A549 treated with CpdA at 1 μM for 4 hours (cell line): ENCODE data around the gene ERICH4. TPM values are rescaled to one million over a fixed set of nuclear protein-coding genes. Genes with fewer than 3 reads are reported as not detected.

Experiments used
- total RNA-seq: library from RNA; stranded (reverse); fragments of 200-300 nt; extraction: Qiagen RNA extraction; gene quantifications from 5 replicates; pipeline ENCODE4 v1.2.3, GENCODE V29; 2022; ENCODE audit warnings: low read depth

ERICH4 gene, protein sequence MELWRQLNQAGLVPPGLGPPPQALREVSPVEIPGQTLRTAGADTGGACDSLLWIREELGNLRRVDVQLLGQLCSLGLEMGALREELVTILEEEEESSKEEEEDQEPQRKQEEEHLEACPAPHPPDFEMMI
- total RNA-seq, result not detected in 5 replicates

DNA sequence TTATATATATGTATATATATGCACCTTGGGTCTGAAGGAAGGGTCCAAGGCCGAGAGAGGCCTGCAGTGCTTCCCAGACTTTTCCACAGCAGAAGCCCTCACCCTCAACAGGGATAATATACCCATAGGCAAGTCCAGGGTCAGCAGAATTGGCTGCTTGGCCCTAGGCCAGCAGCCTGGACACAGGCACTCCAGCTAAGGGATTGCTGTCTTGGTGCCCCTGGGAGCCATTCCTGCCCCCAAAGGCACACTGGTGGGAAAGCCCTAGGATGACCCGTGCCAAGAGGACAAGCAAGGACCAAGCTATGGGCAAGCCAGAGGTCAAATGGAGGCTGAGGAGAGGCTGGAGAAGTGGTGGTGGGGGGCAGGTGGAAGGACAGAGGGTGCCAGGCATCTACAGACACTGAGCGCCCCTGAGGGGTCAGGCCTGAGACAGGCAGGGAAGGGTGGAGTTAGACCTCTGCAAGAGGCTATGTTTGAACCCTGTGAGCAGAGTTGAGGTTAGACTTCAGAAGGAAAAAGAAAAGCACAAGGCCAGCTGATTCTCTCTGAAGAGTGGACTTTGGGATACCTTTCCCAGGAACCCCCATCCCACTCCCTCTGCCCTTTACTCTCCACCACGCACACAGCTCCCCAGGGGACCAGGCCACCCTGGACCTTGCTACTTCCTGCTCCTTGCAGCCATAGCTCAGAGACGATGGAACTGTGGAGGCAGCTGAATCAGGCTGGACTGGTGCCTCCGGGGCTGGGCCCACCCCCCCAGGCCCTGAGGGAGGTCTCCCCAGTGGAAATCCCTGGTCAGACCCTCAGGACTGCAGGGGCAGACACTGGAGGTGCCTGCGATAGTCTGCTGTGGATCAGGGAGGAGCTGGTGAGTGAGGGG is at the start of gene ERICH4:
Gene ERICH4 (plus strand): TSS at position 684 of the 883 bp plus-strand sequence. CDS start 14 bp downstream, at position 698.

DNA sequence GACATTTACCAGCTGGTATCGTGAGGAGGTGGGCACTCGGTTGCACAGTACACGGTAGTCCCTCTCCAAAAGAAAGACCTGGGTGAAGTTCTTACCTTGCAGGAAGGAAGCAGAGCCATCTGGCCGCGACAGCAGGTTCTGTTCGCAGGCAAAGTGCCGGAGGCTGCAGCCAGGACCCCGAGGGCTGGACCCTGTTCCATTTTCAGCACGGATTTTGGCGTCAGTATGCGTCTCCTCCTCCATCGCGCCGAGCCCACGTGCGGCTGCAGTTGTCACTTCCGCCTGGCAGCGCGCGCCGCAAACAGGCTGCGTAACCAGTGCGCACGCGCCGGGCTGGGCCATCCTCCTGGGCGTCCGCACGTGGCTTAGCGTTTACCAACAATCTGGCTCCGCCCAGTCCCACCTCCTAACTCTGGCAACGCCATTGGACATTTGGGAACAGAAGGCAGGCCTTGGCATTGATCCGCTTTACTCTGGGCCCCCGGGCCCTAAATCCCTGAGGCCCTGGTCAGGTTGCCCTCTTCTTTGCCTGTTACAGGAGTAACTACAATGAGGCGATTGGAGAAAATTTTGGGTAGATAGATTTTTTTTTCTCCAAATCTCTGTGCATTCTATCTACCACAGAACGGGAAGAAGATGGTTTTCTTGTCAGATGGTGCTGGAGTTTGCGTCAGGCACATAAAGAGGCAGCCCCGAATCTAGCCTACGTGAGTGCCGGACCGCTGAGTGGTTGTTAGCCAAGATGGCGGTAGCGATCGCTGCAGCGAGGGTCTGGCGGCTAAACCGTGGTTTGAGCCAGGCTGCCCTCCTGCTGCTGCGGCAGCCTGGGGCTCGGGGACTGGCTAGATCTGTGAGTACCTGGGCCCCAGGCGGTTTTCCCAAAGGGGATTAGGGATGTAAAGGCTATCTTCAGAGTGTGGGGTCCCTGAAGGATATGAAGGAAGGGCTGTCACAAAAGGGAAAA is 45.6 kb upstream of the ERICH4 start, which contains the start of the genes BCKDHA and EXOSC5:
Gene BCKDHA (plus strand): TSS at position 733 of the 964 bp plus-strand sequence. CDS start 10 bp downstream, at position 743.
Gene EXOSC5 (minus strand): TSS at position 274 of the 964 bp plus-strand sequence. CDS start 31 bp downstream, at position 243.

DNA sequence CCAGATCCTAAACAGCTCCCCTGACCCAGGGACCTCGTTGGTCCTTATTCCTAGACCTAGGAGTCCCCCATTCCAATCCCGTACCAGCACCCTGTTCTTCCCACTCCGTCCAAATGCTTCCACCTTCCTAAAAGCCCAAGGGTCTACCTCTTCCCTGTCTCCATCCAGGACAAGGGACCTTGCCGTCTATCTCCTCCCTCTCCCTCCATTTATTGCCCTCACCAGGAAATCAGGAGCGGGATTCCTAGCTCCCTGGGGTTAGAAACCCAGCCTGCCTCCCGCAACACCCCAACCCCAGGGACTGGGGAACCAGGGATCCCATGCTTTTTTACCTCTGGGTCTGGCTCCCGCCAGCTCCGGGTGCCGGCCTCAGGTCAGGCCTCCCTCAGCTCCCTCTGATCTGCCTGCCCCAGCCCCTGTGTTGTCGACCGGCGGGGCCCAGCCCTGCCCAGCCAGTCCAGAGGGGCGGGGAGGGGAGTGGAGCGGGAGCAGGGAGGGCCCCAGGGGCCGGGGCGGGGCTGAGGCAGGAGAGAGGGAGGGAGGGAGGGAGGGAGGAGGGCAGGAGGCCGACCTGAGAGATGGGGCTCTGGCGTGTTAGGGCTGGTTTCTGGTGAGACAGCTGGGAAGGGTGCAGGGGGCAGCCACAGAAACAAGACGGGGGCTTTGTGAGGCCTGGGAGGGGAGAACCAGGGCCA is 15.9 kb upstream of the ERICH4 start, which contains the start of gene B3GNT8:
Gene B3GNT8 (minus strand): TSS at position 423 of the 695 bp plus-strand sequence. CDS start 596 bp downstream, outside the sequence.

DNA sequence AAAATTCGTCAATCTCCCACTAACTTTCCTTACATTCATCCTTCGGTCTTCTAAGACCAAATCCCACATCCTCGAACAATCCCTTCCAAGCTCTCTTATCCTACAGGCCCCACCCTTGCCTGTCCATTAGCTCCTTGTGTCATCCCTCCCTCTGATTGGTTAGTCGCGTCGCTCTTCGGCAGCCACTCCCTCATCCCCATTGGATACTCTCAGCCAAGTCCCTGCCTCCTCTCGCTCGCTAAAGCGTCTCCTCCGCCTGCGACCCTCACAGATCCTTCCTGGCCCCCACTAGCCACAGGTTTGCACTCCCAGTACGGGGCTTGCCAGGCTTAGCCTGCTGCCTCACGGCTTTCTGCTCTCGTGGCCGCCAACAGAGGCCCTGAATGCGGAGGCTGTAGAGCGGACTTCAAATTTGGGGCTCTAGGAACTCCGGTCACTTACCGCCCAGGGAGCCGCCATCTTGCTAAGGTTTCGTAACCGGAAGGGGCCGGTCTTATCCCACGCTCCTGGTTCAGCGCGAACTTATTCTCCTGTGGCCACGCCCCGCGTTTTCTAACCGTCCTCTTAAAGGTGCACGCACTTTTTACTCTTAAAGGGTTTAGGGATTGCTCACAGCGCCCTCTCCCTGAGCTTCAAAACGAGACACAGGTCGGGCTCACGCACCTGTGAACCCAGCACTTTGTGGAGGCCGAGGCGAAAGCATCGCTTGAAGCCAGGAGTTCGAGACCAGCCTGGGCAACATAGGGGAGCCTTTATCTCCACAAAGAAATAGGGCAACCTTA is 3.3 kb upstream of the ERICH4 start, which contains the start of gene DMAC2:
Gene DMAC2 (minus strand): TSS at position 472 of the 782 bp plus-strand sequence. CDS start 13 bp downstream, at position 459.

Other genes starting within 250 kb of the ERICH4 start
- gene CYP2S1, start 249.9 kb upstream of the ERICH4 start, total RNA-seq, result 24.4 to 29.1 TPM (median 28.3 TPM) in 5 replicates
- 136 to 158 TPM (median 140 TPM) in 5 replicates for gene AXL, start 223.9 kb upstream of the ERICH4 start, total RNA-seq
- gene HNRNPUL1, start 178.8 kb upstream of the ERICH4 start, total RNA-seq, result 301 to 328 TPM (median 323 TPM) in 5 replicates
- gene CCDC97, start 133.0 kb upstream of the ERICH4 start, total RNA-seq, result 32.7 to 47.7 TPM (median 42.9 TPM) in 5 replicates
- gene TGFB1, start 89.2 kb upstream of the ERICH4 start, total RNA-seq, result 123 to 170 TPM (median 149 TPM) in 5 replicates
- 25.0 to 34.5 TPM (median 34.0 TPM) in 5 replicates for gene B9D2, start 79.0 kb upstream of the ERICH4 start, total RNA-seq
- 2.7 to 4.5 TPM (median 3.6 TPM) in 5 replicates for gene TMEM91, start 66.6 kb upstream of the ERICH4 start, total RNA-seq
- gene EXOSC5, start 45.8 kb upstream of the ERICH4 start, total RNA-seq, result 79.0 to 104 TPM (median 97.3 TPM) in 5 replicates
- 37.1 to 47.6 TPM (median 40.8 TPM) in 5 replicates for gene BCKDHA, start 45.3 kb upstream of the ERICH4 start, total RNA-seq
- gene B3GNT8, start 15.8 kb upstream of the ERICH4 start, total RNA-seq, result 0.09 to 0.43 TPM (median 0.11 TPM) in 3 of 5 replicates, not detected in the others
- gene DMAC2, start 3.2 kb upstream of the ERICH4 start, total RNA-seq, result 103 to 120 TPM (median 108 TPM) in 5 replicates
- gene CEACAM21, start 133.0 kb downstream of the ERICH4 start, total RNA-seq, result not detected in 5 replicates
- gene CEACAM4, start 183.9 kb downstream of the ERICH4 start, total RNA-seq, result not detected in 5 replicates
- 0.02 TPM in 1 of 5 replicates, not detected in the others for gene CEACAM7, start 245.1 kb downstream of the ERICH4 start, total RNA-seq